Measurements from ENCODE around the gene LYSET.
A peak's percentile ranks its signal among the peaks of the same experiment; 100 is the strongest.
"Not testable (repeated sequence)": the region's sequence is repeated elsewhere in the genome, so short reads cannot be mapped to it uniquely, and the experiment has no call there.

Gene LYSET

GRCh38 chr14:93169619-93170018, 15.5 kb upstream of the LYSET start:
- not testable (repeated sequence) for DNase-seq (ENCODE audit: low spot score)

DNA sequence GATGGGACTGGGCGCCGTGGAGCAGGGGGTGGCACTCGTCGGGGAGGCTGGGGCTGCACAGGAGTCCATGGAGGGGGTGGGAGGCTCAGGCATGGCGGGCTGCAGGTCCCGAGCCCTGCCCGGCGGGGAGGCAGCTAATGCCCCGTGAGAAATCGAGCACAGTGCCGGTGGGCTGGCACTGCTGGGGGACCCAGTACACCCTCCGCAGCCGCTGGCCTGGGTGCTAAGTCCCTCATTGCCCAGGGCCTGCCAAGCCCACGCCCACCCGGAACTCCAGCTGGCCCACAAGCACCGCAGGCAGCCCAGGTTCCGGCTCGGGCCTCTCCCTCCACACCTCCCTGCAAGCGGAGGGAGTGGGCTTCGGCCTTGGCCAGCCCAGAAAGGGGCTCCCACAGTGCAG, 15.0 kb upstream of the LYSET start:
- not testable (repeated sequence) for DNase-seq (ENCODE audit: low spot score)

DNA sequence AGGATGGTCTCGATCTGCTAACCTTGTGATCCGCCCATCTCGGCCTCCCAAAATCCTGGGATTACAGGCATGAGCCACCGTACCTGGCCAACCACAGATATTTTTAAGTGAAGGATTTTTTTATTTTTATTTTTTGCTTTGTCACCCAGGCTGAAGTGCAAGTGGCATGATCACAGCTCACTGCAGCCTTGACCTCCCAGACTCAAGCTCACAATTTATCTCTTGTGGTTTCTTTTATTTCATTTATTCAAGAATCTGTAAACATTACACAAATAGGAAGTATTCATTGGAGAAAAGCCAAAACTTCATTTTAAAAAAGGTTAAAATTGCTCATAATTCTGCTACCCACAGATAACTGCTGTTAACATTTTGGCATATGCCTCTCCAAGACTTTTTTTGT, 13.7 kb upstream of the LYSET start:
- DNase-seq (ENCODE audit: low spot score), result no peak

DNA sequence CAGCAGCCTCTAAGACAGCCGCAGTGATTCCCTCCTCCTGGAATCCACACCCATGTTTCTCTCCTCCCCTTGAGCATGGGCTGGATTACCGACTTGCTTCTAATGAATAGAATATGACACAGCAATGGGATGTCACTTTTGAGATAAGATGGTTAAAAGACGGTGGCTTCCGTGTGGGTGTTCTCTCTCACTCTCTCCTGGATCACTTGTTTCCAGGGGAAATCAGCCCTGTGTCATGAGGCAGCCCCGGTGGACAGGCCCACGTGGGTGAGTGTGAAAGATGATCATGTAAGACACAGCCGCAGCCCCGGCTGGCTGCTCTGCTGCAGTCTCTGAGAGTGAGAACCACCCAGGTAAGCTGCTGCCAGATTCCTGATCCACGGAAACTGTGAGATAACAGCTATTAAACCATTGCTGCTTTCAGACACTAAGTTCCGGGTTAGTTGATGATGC, 11.1 kb upstream of the LYSET start:
- no peak for DNase-seq (ENCODE audit: low spot score)

DNA sequence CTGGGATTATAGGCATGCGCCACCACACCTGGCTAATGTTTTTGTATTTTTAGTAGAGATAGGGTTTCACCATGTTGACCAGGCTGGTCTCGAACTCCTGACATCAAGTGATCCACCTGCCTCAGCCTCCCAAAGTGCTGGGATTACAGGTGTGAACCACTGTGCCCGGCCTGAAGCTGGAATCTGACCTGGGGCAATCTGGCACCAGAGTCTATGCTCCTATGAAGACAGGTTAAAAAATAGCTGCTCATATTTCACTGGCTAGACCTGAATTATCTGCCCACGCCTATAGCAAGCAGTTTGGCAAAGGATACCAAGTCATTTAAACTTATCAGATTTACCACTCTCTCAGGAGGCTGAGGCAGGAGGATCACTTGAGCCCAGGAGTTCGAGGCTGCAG, 10.4 kb upstream of the LYSET start:
- DNase-seq (ENCODE audit: low spot score), result not testable (repeated sequence)

DNA sequence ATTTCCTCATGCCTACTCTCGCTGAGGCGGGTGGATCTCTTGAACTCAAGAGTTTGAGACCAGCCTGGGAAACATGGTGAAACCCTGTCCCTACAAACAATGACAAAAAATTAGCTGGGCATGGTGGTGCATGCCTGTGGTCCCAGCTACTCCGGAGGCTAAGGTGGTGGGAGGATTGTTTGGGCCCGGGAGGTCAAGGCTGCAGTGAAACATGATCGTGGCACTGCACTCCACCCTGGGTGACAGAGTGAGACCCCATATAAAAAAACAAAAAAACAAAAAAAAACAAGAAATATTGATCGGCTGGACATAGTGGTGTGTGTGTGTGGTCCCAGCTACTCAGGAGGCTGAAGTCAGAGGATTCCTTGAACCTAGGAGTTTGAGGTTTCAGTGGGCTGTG, 9.6 kb upstream of the LYSET start:
- DNase-seq (ENCODE audit: low spot score), result no peak

DNA sequence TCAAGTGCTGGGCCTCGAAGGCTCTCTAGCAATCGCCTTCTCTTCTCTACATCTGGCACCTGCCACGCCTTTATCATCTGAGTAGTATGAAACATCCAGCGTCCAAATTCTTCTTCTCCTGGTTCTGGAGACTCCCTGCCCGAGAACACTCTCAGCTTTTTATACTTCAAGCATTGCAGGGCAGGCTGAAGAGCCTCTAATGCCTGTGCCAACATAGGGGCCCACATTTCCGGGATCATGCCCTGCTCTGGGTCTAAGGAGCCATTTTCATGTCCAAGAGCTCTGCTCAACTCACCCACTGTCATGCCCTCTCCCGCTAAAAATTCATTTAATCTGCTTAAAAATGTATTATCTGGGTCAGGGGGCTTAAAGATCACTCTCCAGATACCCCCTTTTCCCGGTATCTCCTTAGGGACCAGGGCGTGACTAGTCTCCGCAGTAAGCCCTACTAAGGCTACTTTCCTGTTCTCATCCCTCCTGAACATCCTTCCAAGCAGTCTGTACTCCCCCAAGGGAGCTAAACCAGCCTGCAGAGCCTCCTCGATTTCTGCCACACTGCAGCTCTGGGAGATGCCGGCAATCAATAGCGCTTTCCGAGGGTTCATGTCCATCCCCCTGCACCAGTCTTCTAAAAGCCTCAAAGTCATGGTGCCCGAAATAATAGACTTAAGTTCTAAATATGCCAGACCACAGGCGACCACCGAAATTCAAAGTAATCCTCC, 1.4 kb upstream of the LYSET start:
- no peak for DNase-seq (ENCODE audit: low spot score)

GRCh38 chr14:93185349-93185720, 218 bp downstream of the LYSET start:
- DNase-seq (ENCODE audit: low spot score), result no peak

- no peak for DNase-seq (ENCODE audit: low spot score)
Measured at GRCh38 chr14:93186466-93186865, 1.3 kb downstream of the LYSET start.

- DNase-seq (ENCODE audit: low spot score), result no peak
Measured at GRCh38 chr14:93186956-93187355, 1.8 kb downstream of the LYSET start.

DNA sequence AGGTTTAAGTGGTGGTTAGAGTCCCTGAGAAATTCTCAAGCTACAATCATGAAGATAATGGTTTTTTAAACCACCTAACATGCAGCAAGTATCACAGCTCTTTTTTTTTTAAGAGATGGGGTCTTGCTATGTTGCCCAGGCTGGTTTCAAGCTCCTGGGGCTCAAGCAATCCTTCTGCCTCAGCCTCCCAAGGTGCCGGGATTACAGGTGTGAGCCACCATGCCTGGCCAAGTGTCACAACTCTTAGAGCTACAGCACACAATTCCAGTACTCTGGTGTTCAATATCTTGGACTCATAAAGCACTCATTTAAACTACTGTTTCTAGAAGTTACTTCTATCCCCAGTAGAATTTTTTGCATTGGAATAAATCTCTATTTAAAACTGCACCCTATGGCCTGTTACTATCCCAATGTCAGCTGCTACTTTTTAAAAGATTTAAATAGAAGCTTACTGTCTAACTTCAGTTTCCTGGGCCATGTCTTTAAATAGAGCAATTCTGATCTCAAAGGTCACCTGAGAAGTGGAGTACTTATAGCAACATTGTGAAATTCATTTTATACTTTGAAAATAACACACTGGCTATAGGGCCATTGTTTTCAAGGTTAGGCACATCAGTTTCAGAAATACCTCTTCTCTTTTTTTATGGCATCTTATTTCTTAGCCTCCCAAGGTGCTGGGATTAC, 10.3 kb downstream of the LYSET start:
- DNase-seq (ENCODE audit: low spot score), result no peak

DNA sequence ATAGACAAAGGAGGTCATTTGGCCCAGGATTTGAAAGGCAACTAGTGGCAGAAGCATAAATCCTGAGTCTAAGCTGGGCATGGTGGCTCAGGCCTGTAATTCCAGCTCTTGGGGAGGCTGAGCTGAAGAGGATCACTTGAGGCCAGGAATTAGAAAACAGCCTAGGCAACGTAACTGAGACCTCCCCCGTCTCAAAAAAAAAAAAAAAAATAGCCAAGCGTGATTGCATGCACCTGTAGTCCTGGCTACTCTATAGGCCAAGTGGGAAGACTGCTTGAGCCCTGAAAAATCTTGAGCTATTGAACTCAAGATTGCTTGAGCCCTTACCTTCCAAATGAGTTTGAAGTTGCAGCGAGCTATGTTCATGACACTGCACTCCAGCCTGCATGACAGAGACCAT, 13.9 kb downstream of the LYSET start:
- no peak for DNase-seq (ENCODE audit: low spot score)

GRCh38 chr14:93200553-93200952, 15.4 kb downstream of the LYSET start:
- no peak for DNase-seq (ENCODE audit: low spot score)

DNA sequence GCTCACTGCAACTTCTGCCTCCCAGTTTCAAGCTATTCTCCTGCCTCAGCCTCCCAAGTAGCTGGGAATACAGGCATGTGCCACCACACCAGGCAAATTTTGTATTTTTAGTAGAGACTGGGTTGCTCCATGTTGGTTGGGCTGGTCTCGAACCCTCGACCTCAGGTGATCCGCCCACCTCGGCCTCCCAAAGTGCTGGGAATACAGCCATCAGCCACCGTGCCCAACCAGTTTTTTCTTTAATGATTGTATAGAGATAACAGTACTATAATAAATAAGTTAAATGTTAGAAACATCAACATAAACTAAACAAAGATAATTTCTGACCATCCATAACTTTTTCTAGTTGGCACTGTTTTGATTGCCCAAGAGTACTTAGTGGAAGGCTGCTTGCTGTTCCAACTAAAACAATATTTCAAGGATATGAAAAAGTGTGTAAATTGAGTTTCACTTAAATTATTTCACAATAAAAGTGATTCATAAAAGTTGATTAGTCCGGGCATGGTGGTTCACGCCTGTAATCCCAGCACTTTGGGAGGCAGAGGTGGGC, 16.1 kb downstream of the LYSET start:
- DNase-seq (ENCODE audit: low spot score), result no peak

DNA sequence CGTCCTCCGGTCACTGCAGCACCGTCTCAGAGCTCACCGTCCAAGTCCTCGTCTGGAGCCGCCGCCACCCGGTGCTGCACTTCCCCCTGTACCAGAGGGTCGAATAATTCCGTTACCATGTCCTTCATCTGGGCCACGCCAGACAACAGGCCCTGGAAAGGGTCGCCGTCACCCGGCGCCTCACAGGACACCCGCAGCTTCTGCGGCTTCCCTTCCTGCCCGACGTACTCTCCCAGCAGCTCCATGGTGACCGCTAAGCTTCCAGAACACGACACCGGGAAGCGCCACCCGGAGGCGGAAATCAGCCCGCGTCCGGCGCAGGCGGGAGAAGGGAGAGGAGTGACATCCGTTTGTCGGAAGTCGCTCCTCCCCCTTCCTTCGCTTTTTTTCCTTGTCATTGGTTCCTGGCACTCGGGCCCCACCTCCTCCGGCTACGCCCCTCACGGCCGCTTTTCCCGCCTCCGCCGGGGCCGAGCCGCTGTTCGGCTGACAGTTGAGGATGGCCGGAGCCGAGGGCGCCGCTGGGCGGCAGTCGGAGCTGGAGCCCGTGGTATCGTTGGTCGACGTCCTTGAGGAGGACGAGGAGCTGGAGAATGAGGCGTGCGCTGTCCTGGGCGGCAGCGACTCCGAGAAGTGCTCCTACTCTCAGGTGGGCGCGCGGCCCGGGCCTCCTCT, 21.8 kb downstream of the LYSET start, which contains the start of the genes GON7 and UBR7:
Gene GON7 (minus strand): TSS at position 273 of the 675 bp plus-strand sequence. CDS start 28 bp downstream, at position 245.
Gene UBR7 (plus strand): TSS at position 464 of the 675 bp plus-strand sequence. CDS start 36 bp downstream, at position 500.
- peak; percentile 84 for DNase-seq (ENCODE audit: low spot score)

DNA sequence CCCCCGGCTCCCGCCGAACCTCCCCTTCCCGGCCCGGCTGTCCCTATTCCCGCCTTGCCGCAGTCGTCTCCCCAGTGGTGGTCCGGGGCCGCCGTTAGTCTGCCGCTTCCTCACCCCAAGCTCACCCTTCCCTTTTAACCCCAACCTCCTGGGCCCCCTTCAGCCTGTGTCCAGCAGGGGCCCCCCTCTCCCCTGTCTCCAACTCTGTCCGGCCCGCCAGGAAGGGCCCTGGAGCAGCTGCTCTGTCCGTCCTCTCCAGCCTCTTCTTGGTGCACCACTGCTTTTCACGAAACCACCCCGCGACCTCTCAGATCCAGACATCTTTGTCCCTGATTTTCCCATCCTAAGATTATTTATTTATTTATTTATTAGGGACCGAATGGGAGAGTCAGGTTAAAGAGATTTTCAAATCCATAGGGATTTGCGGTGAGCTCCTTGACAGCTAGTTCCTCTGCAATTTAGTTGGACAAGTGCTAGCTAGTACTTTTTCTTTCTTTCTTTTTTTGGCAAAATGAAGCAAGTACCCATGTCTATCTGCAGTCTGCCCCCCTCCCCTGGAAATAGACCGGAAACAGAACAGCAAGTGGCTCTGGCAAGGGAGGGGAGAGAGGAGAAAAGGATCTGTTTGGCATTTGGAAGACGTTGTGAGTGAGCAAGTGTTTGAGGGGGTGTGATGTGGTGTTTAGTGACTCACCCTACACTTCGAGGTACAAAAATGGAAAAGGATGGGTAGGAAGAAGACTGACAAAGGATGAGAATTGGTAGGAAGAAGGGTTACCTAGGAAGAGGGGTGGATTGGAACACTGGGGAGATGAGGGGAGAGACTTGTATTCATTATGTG, 22.6 kb downstream of the LYSET start:
- DNase-seq (ENCODE audit: low spot score), result peak; percentile 14

DNA sequence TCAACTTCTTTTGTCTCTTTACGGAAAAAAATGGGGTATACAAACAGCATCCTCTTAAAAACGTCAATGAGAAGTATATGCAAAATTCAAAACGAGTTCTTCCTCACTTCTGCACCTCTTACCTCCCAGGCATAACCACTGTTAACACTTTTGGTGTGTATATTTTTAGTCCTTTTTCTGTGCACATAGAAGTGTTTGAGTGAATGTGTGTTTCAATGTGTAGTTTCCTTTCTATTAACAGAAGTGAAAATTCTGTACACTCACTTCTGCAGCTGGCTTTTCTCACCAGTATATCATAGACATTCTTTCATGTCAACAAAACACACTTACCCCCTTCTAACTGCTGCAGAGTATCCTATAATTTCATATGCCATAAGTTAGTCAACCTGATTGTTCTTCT, 27.3 kb downstream of the LYSET start:
- no peak for DNase-seq (ENCODE audit: low spot score)

- no peak for DNase-seq (ENCODE audit: low spot score)
Measured at GRCh38 chr14:93214598-93214997, 29.5 kb downstream of the LYSET start.

- peak; percentile 56 for DNase-seq (ENCODE audit: low spot score)
Measured at GRCh38 chr14:93219103-93219726, 34.1 kb downstream of the LYSET start.

GRCh38 chr14:93220509-93220908, 35.4 kb downstream of the LYSET start:
- no peak for DNase-seq (ENCODE audit: low spot score)

- no peak for DNase-seq (ENCODE audit: low spot score)
Measured at GRCh38 chr14:93223565-93223964, 38.4 kb downstream of the LYSET start.

Data from CD4-positive, alpha-beta T cell treated with Interleukin-15 for 4 hours (primary cell).